GM23338 (cell line): ENCODE results near the gene THY1. TPM values are rescaled to one million over a fixed set of nuclear protein-coding genes. Genes with fewer than 3 reads are reported as not detected.

Source experiments
- ATAC-seq: fragments of 200-7000 bp; cut with Tn5 transposase; 3 replicates; pipeline ENCODE4 v1.9.1; 2020
- DNase-seq: peaks from one replicate; pipeline ENCODE4 v3.0.0-alpha.2; 2015; ENCODE audit warnings: low spot score
- H2AFZ ChIP-seq: fragments of 200-600 bp; sonication (generic); 2 replicates; pipeline ENCODE4 v1.8.0; 2016; ENCODE audit warnings: antibody characterized with exemption, mild to moderate bottlenecking, moderate library complexity
- H3F3A ChIP-seq: fragments of 200-600 bp; sonication (generic); replicated peaks from 2 replicates; pipeline ENCODE4 v1.8.0; 2017; ENCODE audit warnings: antibody characterized with exemption, mixed run types, low read depth
- H3K27ac ChIP-seq: fragments of 200-600 bp; sonication (generic); 2 replicates; pipeline ENCODE4 v1.6.1; 2016; ENCODE audit warnings: low read depth
- H3K27me3 ChIP-seq: fragments of 200-600 bp; sonication (generic); 2 replicates; pipeline ENCODE4 v1.8.0; 2016; ENCODE audit warnings: mild to moderate bottlenecking, mixed run types, moderate library complexity; ENCODE audit not compliant: insufficient read depth
- H3K36me3 ChIP-seq: fragments of 200-600 bp; sonication (generic); 2 replicates; pipeline ENCODE4 v1.8.0; 2016; ENCODE audit warnings: mild to moderate bottlenecking; ENCODE audit not compliant: insufficient read depth
- H3K4me1 ChIP-seq: fragments of 200-600 bp; sonication (generic); 2 replicates; pipeline ENCODE4 v1.8.0; 2016; ENCODE audit warnings: mild to moderate bottlenecking, moderate library complexity; ENCODE audit not compliant: insufficient read depth
- H3K4me2 ChIP-seq: fragments of 200-600 bp; sonication (generic); 2 replicates; pipeline ENCODE4 v1.7.1; 2017; ENCODE audit warnings: mixed run types
- H3K4me3 ChIP-seq: fragments of 200-600 bp; sonication (generic); 2 replicates; pipeline ENCODE4 v1.6.1; 2016; ENCODE audit warnings: mixed run types
- H3K79me2 ChIP-seq: fragments of 200-600 bp; sonication (generic); replicated peaks from 2 replicates; pipeline ENCODE4 v1.8.0; 2017; ENCODE audit warnings: mild to moderate bottlenecking; ENCODE audit not compliant: insufficient read depth
- H3K9me2 ChIP-seq: fragments of 200-600 bp; sonication (generic); 2 replicates; pipeline ENCODE4 v1.8.0; 2017; ENCODE audit not compliant: insufficient read depth
- H4K20me1 ChIP-seq: fragments of 200-600 bp; sonication (generic); replicated peaks from 2 replicates; pipeline ENCODE4 v1.8.0; 2017; ENCODE audit warnings: mild to moderate bottlenecking; ENCODE audit not compliant: insufficient read depth
- H3K27ac Mint-ChIP-seq: 2 replicates; pipeline ENCODE4 v1.8.0; 2020; ENCODE audit warnings: inconsistent platforms, mild to moderate bottlenecking, moderate library complexity, mixed read lengths
- H3K27me3 Mint-ChIP-seq: 3 replicates; pipeline ENCODE4 v1.8.0; 2022; ENCODE audit warnings: low read depth, mild to moderate bottlenecking, moderate library complexity, mixed read lengths, inconsistent platforms; ENCODE audit not compliant: insufficient read depth, poor library complexity
- H3K36me3 Mint-ChIP-seq: 3 replicates; pipeline ENCODE4 v1.8.0; 2021; ENCODE audit warnings: low read depth, mild to moderate bottlenecking, inconsistent platforms, moderate library complexity, mixed read lengths
- H3K4me1 Mint-ChIP-seq: 3 replicates; pipeline ENCODE4 v1.8.0; 2020; ENCODE audit warnings: mild to moderate bottlenecking, inconsistent platforms, mixed read lengths
- H3K4me3 Mint-ChIP-seq: 3 replicates; pipeline ENCODE4 v1.8.0; 2021; ENCODE audit warnings: moderate library complexity, mild to moderate bottlenecking, inconsistent platforms, mixed read lengths
- H3K9me3 Mint-ChIP-seq: 3 replicates; pipeline ENCODE4 v1.8.0; 2020; ENCODE audit warnings: moderate library complexity, mild to moderate bottlenecking, inconsistent platforms, mixed read lengths
- CREB1 ChIP-seq: fragments of 250-450 bp; sonication (Bioruptor Pico); IDR thresholded peaks from 2 replicates; pipeline ENCODE4 v1.5.0; 2020; ENCODE audit warnings: low read depth, mild to moderate bottlenecking, moderate library complexity
- CTCF ChIP-seq, 2 experiments: fragments of 200-600 bp in 1 of 2; sonication (generic) in 1 of 2; conservative IDR thresholded peaks; 2 replicates each; pipeline versions ENCODE4 v1.5.1 to v1.6.1; 2016 to 2017; ENCODE audit warnings: antibody characterized with exemption in 2 of 2, low read depth in 2 of 2, mild to moderate bottlenecking in 2 of 2, moderate library complexity in 1 of 2
- ETS1 ChIP-seq: IDR thresholded peaks from 2 replicates; pipeline ENCODE4 v1.6.1; 2016; ENCODE audit warnings: antibody characterized with exemption
- EZH2 ChIP-seq: fragments of 200-600 bp; sonication (generic); IDR thresholded peaks from one replicate; pipeline ENCODE4 v1.8.0; 2017; ENCODE audit warnings: antibody characterized with exemption, mild to moderate bottlenecking, low read depth; ENCODE audit not compliant: unreplicated experiment
- EZH2phosphoT487 ChIP-seq: fragments of 200-600 bp; sonication (generic); IDR thresholded peaks from one replicate; pipeline ENCODE4 v1.8.1; 2018; ENCODE audit warnings: antibody characterized with exemption; ENCODE audit not compliant: unreplicated experiment
- JUNB ChIP-seq: IDR thresholded peaks from one replicate; pipeline ENCODE4 v1.6.1; 2016; ENCODE audit warnings: antibody characterized with exemption; ENCODE audit not compliant: unreplicated experiment
- NANOG ChIP-seq: IDR thresholded peaks from 2 replicates; pipeline ENCODE4 v1.6.1; 2016; ENCODE audit warnings: antibody characterized with exemption, borderline replicate concordance
- POLR2AphosphoS5 ChIP-seq: IDR thresholded peaks from 2 replicates; pipeline ENCODE4 v1.6.1; 2016; ENCODE audit warnings: antibody characterized with exemption, low read depth
- REST ChIP-seq: IDR thresholded peaks from one replicate; pipeline ENCODE4 v1.6.1; 2018; ENCODE audit warnings: antibody characterized with exemption; ENCODE audit not compliant: unreplicated experiment
- STAT1 ChIP-seq: IDR thresholded peaks from one replicate; pipeline ENCODE4 v1.6.1; 2016; ENCODE audit warnings: antibody characterized with exemption; ENCODE audit not compliant: unreplicated experiment
- ZNF114 ChIP-seq: fragments of 250-450 bp; sonication (Bioruptor Pico); IDR thresholded peaks from 2 replicates; pipeline ENCODE4 v1.5.0; 2020; ENCODE audit warnings: mild to moderate bottlenecking, moderate library complexity
- ZNF331 ChIP-seq: fragments of 250-450 bp; sonication (Bioruptor Pico); IDR thresholded peaks from 2 replicates; pipeline ENCODE4 v1.5.0; 2020; ENCODE audit warnings: low read depth, mild to moderate bottlenecking, moderate library complexity
- polyA plus RNA-seq: library from polyadenylated mRNA; unstranded; fragments of >200 nt; fragmentation: Nextera tagmentation; extraction: Ambion mirVana; gene quantifications from 2 replicates; pipeline ENCODE4 v1.2.1, GENCODE V29; 2016
- total RNA-seq: library from RNA; depleted of rRNA; stranded (reverse); fragments of >200 nt; shearing (Covaris generic); gene quantifications from 2 replicates; pipeline ENCODE4 v1.2.3, GENCODE V29; 2014

Gene THY1
- total and polyA plus RNA-seq, 2 experiments from 2014 or later, result 490 to 597 TPM

GRCh38 chr11:119441898-119442243 lies 18.9 kb upstream of the THY1 start (continued):
- TF ChIP-seq REST (no peak), ETS1 (no peak), STAT1 (no peak), ZNF114 (CRISPR knock-in tag) (no peak), NANOG (no peak), ZNF331 (no peak), CTCF (conservative IDR thresholded peaks at IDR 0.05; ENCODE audit: low read depth in 2 of 2) (no peak), JUNB (no peak), EZH2 (no peak)

GRCh38 chr11:119438599-119438998 lies 15.6 kb upstream of the THY1 start:
- H3K4me1 Mint-ChIP-seq, result peaks cover 25% of the 10 kb centered on the region
- Histone ChIP-seq H3K4me2 (no peak overlapping the region), H3K4me3 (no peak overlapping the region), H2AFZ (peak overlapping the region; percentile 24; the same call in 1 of the 2 replicates), H3F3A (0 out of 2 replicates have a peak, but pooled peaks cover 3% of the 10 kb centered on the region), H3K36me3 (no peaks in the 10 kb centered on the region), H3K79me2 (no peaks in the 10 kb centered on the region), H3K27me3 (no peaks in the 10 kb centered on the region), H4K20me1 (no peaks in the 10 kb centered on the region), H3K9me2 (no peaks in the 10 kb centered on the region), H3K4me1 (peaks cover 22% of the 10 kb centered on the region), H3K27ac (no peak overlapping the region; the same call in 1 of the 2 replicates)
- H3K36me3 Mint-ChIP-seq, result peaks cover 5% of the 10 kb centered on the region
- no peak overlapping the region for H3K27ac Mint-ChIP-seq
- no peak overlapping the region for H3K4me3 Mint-ChIP-seq
- no peak for ATAC-seq
- DNase-seq, result no peak
- peaks cover 11% of the 10 kb centered on the region for H3K27me3 Mint-ChIP-seq
- H3K9me3 Mint-ChIP-seq, result peaks cover 6% of the 10 kb centered on the region; the same call in 2 of the 3 replicates
- no peak for TF ChIP-seq ETS1
- TF ChIP-seq REST, result no peak
- TF ChIP-seq EZH2phosphoT487, result no peak
- TF ChIP-seq CREB1 (CRISPR knock-in tag), result no peak
- no peak for TF ChIP-seq EZH2
- no peak for TF ChIP-seq ZNF331
- no peak for TF ChIP-seq JUNB
- TF ChIP-seq POLR2AphosphoS5, result no peak
- TF ChIP-seq ZNF114 (CRISPR knock-in tag), result no peak
- no peak for TF ChIP-seq NANOG
- no peak for TF ChIP-seq CTCF (conservative IDR thresholded peaks at IDR 0.05; ENCODE audit: low read depth in 2 of 2)
